Type B pancreatic cell (in vitro differentiated cells): ENCODE data around the gene TFDP1. TPM values are rescaled to one million over a fixed set of nuclear protein-coding genes. Genes with fewer than 3 reads are reported as not detected.

Experiments used
- DNase-seq: peaks from one replicate; pipeline ENCODE4 v3.0.0; 2021; ENCODE audit warnings: mixed read lengths; ENCODE audit not compliant: unreplicated experiment; ENCODE audit errors: extremely low spot score
- H3K27ac Mint-ChIP-seq: 2 replicates; pipeline ENCODE4 v1.8.0; 2021; ENCODE audit warnings: mild to moderate bottlenecking, mixed read lengths
- H3K27me3 Mint-ChIP-seq: 2 replicates; pipeline ENCODE4 v1.8.0; 2021; ENCODE audit warnings: mixed read lengths
- H3K36me3 Mint-ChIP-seq: 2 replicates; pipeline ENCODE4 v1.8.0; 2021; ENCODE audit warnings: mixed read lengths
- H3K4me1 Mint-ChIP-seq: one replicate; pipeline ENCODE4 v1.8.0; 2021; ENCODE audit warnings: mixed read lengths; ENCODE audit not compliant: unreplicated experiment
- H3K4me3 Mint-ChIP-seq: 2 replicates; pipeline ENCODE4 v1.8.0; 2021; ENCODE audit warnings: mild to moderate bottlenecking, mixed read lengths
- H3K9me3 Mint-ChIP-seq: 2 replicates; pipeline ENCODE4 v1.8.0; 2021; ENCODE audit warnings: mixed read lengths
- CTCF ChIP-seq: fragments of 200-600 bp; sonication (generic); conservative IDR thresholded peaks from 2 replicates; pipeline ENCODE4 v1.5.0; 2021; ENCODE audit warnings: antibody characterized with exemption, mild to moderate bottlenecking
- total RNA-seq: library from RNA; stranded (reverse); gene quantifications from 2 replicates; pipeline ENCODE4 v1.2.1, GENCODE V29; 2021; ENCODE audit warnings: low replicate concordance

TFDP1 gene
- total RNA-seq, 1 donor from 2014 or later = 78.8 TPM

DNA sequence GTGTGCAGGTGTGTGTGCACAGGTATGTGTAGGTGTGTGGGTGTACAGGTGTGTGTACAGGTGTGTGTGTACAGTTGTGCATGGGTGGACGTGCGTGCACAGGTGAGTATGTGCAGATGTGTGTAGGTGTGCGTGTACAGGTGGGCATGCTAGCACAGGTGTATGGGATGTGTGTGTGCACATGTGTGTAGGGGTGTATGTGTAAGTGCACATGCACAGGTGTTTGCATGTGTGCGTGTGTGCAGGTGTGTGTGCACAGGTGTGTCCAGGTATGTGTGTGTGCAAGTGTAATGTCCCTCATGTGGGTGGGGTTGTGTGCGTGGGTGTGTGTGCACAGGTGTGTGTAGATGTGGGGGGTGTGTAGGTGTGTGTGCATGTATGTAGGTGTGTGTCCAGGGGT, 27.5 kb upstream of the TFDP1 start:
- TF ChIP-seq CTCF = no peak
- peaks cover 1% of the 10 kb centered on the region for H3K4me1 Mint-ChIP-seq
- H3K4me3 Mint-ChIP-seq = no peak overlapping the region
- no peak overlapping the region for H3K27ac Mint-ChIP-seq
- H3K36me3 Mint-ChIP-seq = no peaks in the 10 kb centered on the region
- no peaks in the 10 kb centered on the region for H3K9me3 Mint-ChIP-seq
- DNase-seq = no peak
- no peaks in the 10 kb centered on the region for H3K27me3 Mint-ChIP-seq

- Mint-ChIP-seq H3K9me3 (no peaks in the 10 kb centered on the region), H3K4me3 (no peak overlapping the region), H3K36me3 (no peaks in the 10 kb centered on the region), H3K27ac (no peak overlapping the region), H3K27me3 (no peaks in the 10 kb centered on the region), H3K4me1 (peaks cover 9% of the 10 kb centered on the region)
- DNase-seq = no peak
- TF ChIP-seq CTCF = no peak
Measured at GRCh38 chr13:113558461-113558860, 26.1 kb upstream of the TFDP1 start.

DNA sequence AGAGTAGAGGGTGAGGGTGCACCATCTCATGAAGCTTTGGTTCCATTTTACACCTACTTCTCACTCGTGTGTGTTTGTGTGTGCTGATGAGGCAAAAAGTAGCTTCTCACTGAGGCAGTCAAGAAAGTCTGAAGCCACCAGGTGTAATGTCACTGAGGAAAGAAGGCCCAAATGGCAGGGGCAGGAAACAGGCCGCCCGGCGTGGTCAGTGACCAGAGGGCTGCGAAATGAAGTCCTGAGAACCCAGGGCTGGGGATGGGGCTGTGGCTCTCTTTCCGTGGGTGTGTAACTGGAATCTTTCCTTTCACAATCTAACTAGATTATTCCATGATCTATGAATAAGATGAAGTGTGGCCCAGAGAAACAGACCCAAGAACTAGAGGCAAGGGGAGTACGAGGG, 25.5 kb upstream of the TFDP1 start:
- Mint-ChIP-seq H3K27me3 (no peaks in the 10 kb centered on the region), H3K36me3 (no peaks in the 10 kb centered on the region), H3K4me1 (peaks cover 9% of the 10 kb centered on the region), H3K9me3 (no peaks in the 10 kb centered on the region), H3K27ac (no peak overlapping the region), H3K4me3 (no peak overlapping the region)
- DNase-seq = peak; percentile 47
- TF ChIP-seq CTCF = no peak

DNA sequence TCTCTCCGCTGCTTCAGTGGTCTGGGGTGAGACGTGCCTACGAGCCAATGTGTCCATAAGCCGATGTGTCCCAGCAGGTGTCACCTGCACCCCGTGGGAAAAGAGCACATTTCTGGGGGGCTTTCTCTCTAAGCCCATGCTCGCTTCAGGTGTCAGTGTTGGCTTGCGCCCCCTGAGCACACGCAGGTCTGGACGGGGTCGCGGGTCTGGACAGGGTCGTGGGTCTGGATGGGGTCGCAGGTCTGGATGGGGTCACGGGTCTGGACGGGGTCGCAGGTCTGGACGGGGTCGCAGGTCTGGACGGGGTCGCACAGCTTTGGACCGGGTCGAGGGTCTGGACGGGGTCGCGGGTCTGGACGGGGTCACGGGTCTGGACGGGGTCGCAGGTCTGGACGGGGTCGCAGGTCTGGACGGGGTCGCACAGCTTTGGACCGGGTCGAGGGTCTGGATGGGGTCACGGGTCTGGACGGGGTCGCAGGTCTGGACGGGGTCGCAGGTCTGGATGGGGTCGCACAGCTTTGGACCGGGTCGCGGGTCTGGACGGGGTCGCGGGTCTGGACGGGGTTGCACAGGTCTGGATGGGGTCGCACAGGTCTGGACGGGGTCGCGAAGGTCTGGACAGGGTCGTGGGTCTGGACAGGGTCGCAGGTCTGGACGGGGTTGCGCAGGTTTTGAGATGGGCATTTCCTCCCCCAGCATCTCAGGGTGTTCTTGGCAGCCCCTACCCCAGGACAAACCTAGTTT, 24.5 kb upstream of the TFDP1 start:
- peak; percentile 60 for DNase-seq
- TF ChIP-seq CTCF = no peak
- Mint-ChIP-seq H3K36me3 (no peaks in the 10 kb centered on the region), H3K4me1 (peaks cover 9% of the 10 kb centered on the region), H3K9me3 (no peaks in the 10 kb centered on the region), H3K27me3 (no peaks in the 10 kb centered on the region), H3K27ac (no peak overlapping the region), H3K4me3 (no peak overlapping the region)

- DNase-seq = peak; percentile 64
- Mint-ChIP-seq H3K4me3 (no peak overlapping the region), H3K36me3 (no peaks in the 10 kb centered on the region), H3K4me1 (peaks cover 9% of the 10 kb centered on the region), H3K27me3 (no peaks in the 10 kb centered on the region), H3K27ac (no peak overlapping the region), H3K9me3 (no peaks in the 10 kb centered on the region)
- TF ChIP-seq CTCF = no peak
Measured at GRCh38 chr13:113560645-113561416, 23.7 kb upstream of the TFDP1 start.
